BJ (cell line): Measurements from ENCODE around the gene PARVA. TPM values are rescaled to one million over a fixed set of nuclear protein-coding genes. Genes with fewer than 3 reads are reported as not detected.
"Not testable (repeated sequence)": the region's sequence is repeated elsewhere in the genome, so short reads cannot be mapped to it uniquely, and the experiment has no call there.

Experiments
- CTCF ChIA-PET: fragments of 350-600 bp; formaldehyde crosslinking; extraction: SDS; loops from one replicate; lab custom pipeline; 2021; ENCODE audit warnings: antibody characterized with exemption, inconsistent platforms; lab: Yijun Ruan, JAX
- POLR2A ChIA-PET: fragments of 300-600 bp; sonication (Branson Sonifier 250); formaldehyde crosslinking; extraction: SDS; loops from one replicate; lab custom pipeline; 2021; ENCODE audit warnings: antibody characterized with exemption; lab: Charles Lee
- DNase-seq: peaks from one replicate; pipeline ENCODE4 v3.0.0-alpha.2; 2011; ENCODE audit warnings: low read depth
- H3K27me3 ChIP-seq: 2 replicates; pipeline ENCODE4 v1.6.0; 2011; ENCODE audit warnings: low read length; ENCODE audit not compliant: control insufficient read depth, insufficient read depth
- H3K36me3 ChIP-seq: 2 replicates; pipeline ENCODE4 v1.5.1; 2011; ENCODE audit warnings: low read length; ENCODE audit not compliant: control insufficient read depth, insufficient read depth
- H3K4me3 ChIP-seq: 2 replicates; pipeline ENCODE4 v1.5.1; 2011; ENCODE audit warnings: low read depth, mild to moderate bottlenecking, control low read depth, low read length
- polyA plus RNA-seq: library from polyadenylated mRNA; depleted of rRNA; stranded (reverse); fragments of >200 nt; gene quantifications from 2 replicates; pipeline ENCODE4 v1.2.3, GENCODE V29; 2011
- TF ChIP-seq, protein P1 (sequence below): IDR thresholded peaks from 2 replicates; pipeline ENCODE4 v1.5.1; 2011; ENCODE audit warnings: low read depth, mild to moderate bottlenecking, control low read depth, inconsistent platforms, low read length, moderate library complexity; ENCODE audit not compliant: insufficient read depth

The PARVA gene
- polyA plus RNA-seq, 1 experiment = 143 TPM

DNA sequence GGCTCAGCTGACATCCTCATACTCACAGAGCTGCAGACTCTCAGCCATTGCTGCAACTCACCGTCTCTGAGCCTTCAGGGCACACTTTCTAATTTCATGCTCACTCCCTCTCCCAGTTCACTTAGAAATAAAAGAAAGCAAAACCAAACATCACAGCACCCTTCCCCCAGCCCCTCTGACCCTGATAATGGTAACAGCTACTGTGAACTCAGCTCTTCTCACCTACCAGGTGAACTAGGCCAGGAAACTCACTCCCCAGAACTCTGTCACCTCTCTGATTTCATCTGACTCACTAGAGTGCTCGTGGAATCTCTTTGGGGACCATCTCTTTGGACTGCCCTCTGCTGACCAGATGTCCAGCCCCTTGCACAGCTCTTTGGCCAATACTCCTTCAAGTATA lies 14.5 kb upstream of the PARVA start:
- TF ChIP-seq, protein P1, sequence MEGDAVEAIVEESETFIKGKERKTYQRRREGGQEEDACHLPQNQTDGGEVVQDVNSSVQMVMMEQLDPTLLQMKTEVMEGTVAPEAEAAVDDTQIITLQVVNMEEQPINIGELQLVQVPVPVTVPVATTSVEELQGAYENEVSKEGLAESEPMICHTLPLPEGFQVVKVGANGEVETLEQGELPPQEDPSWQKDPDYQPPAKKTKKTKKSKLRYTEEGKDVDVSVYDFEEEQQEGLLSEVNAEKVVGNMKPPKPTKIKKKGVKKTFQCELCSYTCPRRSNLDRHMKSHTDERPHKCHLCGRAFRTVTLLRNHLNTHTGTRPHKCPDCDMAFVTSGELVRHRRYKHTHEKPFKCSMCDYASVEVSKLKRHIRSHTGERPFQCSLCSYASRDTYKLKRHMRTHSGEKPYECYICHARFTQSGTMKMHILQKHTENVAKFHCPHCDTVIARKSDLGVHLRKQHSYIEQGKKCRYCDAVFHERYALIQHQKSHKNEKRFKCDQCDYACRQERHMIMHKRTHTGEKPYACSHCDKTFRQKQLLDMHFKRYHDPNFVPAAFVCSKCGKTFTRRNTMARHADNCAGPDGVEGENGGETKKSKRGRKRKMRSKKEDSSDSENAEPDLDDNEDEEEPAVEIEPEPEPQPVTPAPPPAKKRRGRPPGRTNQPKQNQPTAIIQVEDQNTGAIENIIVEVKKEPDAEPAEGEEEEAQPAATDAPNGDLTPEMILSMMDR = no peak
- ChIA-PET CTCF (interaction anchor here (0.6 to 1.8 kb wide), 4 partner anchors 7 to 67 kb away, joined by 3 to 6 read pairs (median 3); no protein-coding TSS in a partner anchor), POLR2A (no interaction called here)
- DNase-seq = no peak
- no peaks in the 10 kb centered on the region for H3K27me3 ChIP-seq
- no peak overlapping the region for H3K4me3 ChIP-seq
- no peaks in the 10 kb centered on the region for H3K36me3 ChIP-seq

DNA sequence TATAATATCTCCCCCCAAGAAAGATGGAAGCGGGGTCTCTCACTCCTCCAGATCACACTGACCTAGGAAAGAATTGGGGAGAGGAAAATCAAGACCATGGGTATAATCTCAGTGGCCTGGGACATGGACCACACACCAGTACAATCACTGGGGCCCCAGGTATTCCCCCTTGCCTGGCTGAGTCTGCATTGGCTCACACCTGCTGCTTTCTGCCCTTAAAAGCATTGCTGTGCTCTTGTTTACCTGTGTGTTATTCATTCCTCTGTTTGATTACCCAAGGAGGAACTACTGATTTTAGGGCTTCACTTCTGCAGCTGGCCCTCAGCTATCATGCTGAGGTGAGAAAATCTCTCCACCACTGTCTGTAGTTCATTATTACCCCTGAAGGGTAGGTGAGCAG lies 14.0 kb upstream of the PARVA start:
- CTCF ChIA-PET = interaction anchor here (0.9 kb wide), 1 partner anchor 12 kb away, joined by 3 read pairs; no protein-coding TSS in a partner anchor

DNA sequence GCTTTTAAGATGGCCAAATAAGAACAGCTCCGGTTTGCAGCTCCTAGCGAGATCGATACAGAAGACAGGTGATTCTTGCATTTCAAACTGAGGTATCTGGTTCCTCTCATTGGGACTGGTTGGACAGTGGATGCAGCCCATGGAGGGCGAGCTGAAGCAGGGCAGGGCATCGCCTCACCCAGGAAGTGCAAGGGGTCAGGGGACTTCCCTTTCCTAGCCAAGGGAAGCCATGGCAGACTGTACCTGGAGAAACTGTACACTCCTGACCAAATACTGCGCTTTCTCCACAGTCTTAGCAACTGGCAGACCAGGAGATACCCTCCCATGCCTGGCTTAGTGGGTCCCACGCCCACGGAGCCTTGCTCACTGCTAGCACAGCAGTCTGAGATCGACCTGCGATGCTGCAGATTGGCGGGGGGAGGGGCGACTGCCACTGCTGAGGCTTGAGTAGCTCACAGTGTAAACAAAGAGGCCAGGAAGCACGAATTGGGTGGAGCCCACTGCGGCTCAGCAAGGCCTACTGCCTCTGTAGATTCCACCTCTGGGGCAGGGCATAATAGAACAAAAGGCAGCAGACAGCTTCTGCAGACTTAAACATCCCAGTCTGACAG lies 11.3 kb upstream of the PARVA start:
- not testable (repeated sequence) for H3K36me3 ChIP-seq, H3K27me3 ChIP-seq, DNase-seq, H3K4me3 ChIP-seq
- ChIA-PET CTCF (interaction anchor here (0.6 to 2.8 kb wide), 3 partner anchors 10 to 166 kb away, joined by 3 to 11 read pairs (median 5); partner anchors contain the start of gene PARVA), POLR2A (interaction anchor here (0.6 to 1.0 kb wide), 2 partner anchors 11 to 317 kb away, joined by 3 to 4 read pairs; partner anchors contain the start of gene PARVA)

More for the DNA sequence above, 14.0 kb upstream of the PARVA start:
- TF ChIP-seq, protein P1 = no peak
- Histone ChIP-seq H3K27me3 (no peaks in the 10 kb centered on the region), H3K36me3 (no peaks in the 10 kb centered on the region), H3K4me3 (no peak overlapping the region)
- POLR2A ChIA-PET = no interaction called here
- no peak for DNase-seq

DNA sequence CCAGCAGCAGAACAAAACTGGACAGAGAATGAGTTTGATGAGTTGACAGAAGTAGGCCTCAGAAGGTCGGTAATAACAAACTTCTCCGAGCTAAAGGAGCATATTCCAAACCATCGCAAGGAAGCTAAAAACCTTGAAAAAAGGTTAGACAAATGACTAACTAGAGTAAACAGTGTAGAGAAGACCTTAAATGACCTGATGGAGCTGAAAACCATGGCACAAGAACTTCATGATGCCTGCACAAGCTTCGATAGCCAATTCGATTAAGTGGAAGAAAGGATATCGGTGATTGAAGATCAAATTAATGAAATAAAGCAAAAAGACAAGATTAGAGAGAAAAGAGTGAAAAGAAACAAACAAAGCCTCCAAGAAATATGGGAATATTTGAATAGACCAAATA lies 10.3 kb upstream of the PARVA start:
- POLR2A ChIA-PET = interaction anchor here (0.6 to 1.0 kb wide), 2 partner anchors 10 to 316 kb away, joined by 3 to 4 read pairs; partner anchors contain the start of gene PARVA
- DNase-seq, H3K27me3 ChIP-seq, H3K36me3 ChIP-seq, H3K4me3 ChIP-seq: not testable (repeated sequence)
- CTCF ChIA-PET = interaction anchor here (1.6 to 2.8 kb wide), 2 partner anchors 9 to 36 kb away, joined by 5 to 11 read pairs; partner anchors contain the start of gene PARVA

DNA sequence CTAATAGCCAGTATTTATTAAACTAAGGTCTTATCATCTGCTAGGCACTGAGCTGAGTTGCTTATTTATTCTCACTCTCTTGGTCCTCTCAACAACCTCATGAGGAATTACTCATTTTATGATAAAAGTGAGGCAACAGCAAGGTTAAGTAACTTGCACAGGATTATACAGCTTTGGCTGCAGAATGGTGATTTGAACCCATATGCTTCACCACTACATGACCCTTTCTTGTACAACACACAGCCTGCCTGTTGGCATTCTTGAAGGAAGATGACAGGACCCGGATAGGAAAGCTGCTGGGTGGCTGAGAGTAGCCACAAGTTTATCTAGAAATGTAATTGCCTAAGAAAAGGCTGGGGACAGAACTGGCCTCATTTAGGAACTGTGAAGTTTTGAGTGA lies 5.3 kb upstream of the PARVA start:
- Histone ChIP-seq H3K4me3 (no peak overlapping the region), H3K27me3 (no peaks in the 10 kb centered on the region), H3K36me3 (no peaks in the 10 kb centered on the region)
- TF ChIP-seq, protein P1 = no peak
- no peak for DNase-seq
- ChIA-PET POLR2A (no interaction called here), CTCF (interaction anchor here (1.0 to 1.1 kb wide), 2 partner anchors 83 to 135 kb away, joined by 3 to 6 read pairs; no protein-coding TSS in a partner anchor)

DNA sequence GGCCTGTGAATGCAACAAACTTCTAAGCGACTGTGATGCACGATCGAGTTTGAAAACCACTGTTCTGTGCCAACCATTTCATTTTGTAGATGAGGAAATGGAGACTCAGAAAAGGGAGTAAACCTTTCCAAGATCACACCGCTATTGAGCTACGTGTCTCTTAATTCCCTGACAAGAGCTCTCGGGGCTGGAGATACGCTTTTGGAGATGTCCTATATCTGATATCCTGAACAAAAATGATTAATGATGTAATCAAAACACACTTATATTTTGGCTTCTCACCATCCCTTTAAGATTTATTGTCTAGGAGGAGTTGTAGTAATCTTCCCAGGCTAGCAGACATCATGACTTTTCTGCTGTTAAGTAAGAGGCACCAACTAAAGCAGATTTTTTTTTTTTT lies 1.7 kb upstream of the PARVA start:
- Histone ChIP-seq H3K36me3 (no peaks in the 10 kb centered on the region), H3K27me3 (no peaks in the 10 kb centered on the region), H3K4me3 (no peak overlapping the region)
- TF ChIP-seq, protein P1 = no peak
- POLR2A ChIA-PET = no interaction called here
- DNase-seq = no peak
- CTCF ChIA-PET = interaction anchor here (0.6 to 3.0 kb wide), 4 partner anchors 10 to 449 kb away, joined by 3 to 14 read pairs (median 7); no protein-coding TSS in a partner anchor
